Tibial nerve (tissue), 4 donors: ENCODE results near the gene ZBTB16. TPM values are rescaled to one million over a fixed set of nuclear protein-coding genes. Genes with fewer than 3 reads are reported as not detected.

ENCODE experiments used
- DNase-seq, 2 donors: peaks; one replicate each; pipeline ENCODE4 v3.0.0-alpha.2; 2019; ENCODE audit warnings: low spot score in 2 of 2
- H3K27ac ChIP-seq, 4 donors: fragments of 200-600 bp; sonication (generic) in 3 of 4; one replicate each; pipeline ENCODE4 v1.5.1; 2017 to 2019; ENCODE audit warnings: mild to moderate bottlenecking in 1 of 4
- H3K27me3 ChIP-seq, 2 donors: fragments of 200-600 bp; sonication (generic) in 1 of 2; one replicate each; pipeline versions ENCODE4 v1.5.1 to v1.6.0; 2017 to 2019
- H3K36me3 ChIP-seq, 3 donors: fragments of 200-600 bp; sonication (generic); one replicate each; pipeline ENCODE4 v1.5.1; 2018 to 2019
- H3K4me1 ChIP-seq, 4 donors: fragments of 200-600 bp; sonication (generic) in 3 of 4; one replicate each; pipeline ENCODE4 v1.5.1; 2017 to 2019
- H3K4me3 ChIP-seq, 4 donors: fragments of 200-600 bp; sonication (generic) in 3 of 4; one replicate each; pipeline ENCODE4 v1.5.1; 2017 to 2019; ENCODE audit warnings: mild to moderate bottlenecking in 1 of 4, moderate library complexity in 1 of 4
- H3K9me3 ChIP-seq, 4 donors: fragments of 200-600 bp; sonication (generic) in 3 of 4; one replicate each; pipeline ENCODE4 v1.5.1; 2017 to 2019
- CTCF ChIP-seq, 5 experiments: fragments of 200-600 bp in 3 of 5; fragments of 450-650 bp in 2 of 5; sonication (generic) in 3 of 5; IDR thresholded peaks; one replicate each; pipeline ENCODE4 v1.5.1; 2016 to 2019; ENCODE audit warnings: antibody characterized with exemption in 5 of 5, mild to moderate bottlenecking in 3 of 5, moderate library complexity in 2 of 5
- EP300 ChIP-seq, 2 donors: sonication (generic); formaldehyde crosslinking; IDR thresholded peaks; one replicate each; pipeline ENCODE4 v1.6.1; 2017; ENCODE audit warnings: antibody characterized with exemption in 2 of 2, mild to moderate bottlenecking in 1 of 2
- POLR2A ChIP-seq, 2 donors: fragments of 450-650 bp; IDR thresholded peaks; one replicate each; pipeline ENCODE4 v1.6.1; 2017; ENCODE audit warnings: antibody characterized with exemption in 2 of 2, mild to moderate bottlenecking in 2 of 2, moderate library complexity in 2 of 2
- WGBS, 2 donors: methylation state at CpG; one replicate each; pipeline ENCODE4 v1.1.5; 2018; 5-methylcytosine and 5-hydroxymethylcytosine counted together
- total RNA-seq, 4 donors: library from RNA; depleted of rRNA; stranded (reverse); fragments of >200 nt; gene quantifications; one replicate each; pipeline ENCODE4 v1.1.0, GENCODE V29; 2016

The ZBTB16 gene
- total RNA-seq, 4 donors from 2014 or later: 405 to 756 (median 580) TPM

GRCh38 chr11:114209343-114209742 is 149.8 kb downstream of the ZBTB16 start:
- Histone ChIP-seq H3K27me3 (no peaks in the 10 kb centered on the region), H3K4me1 (peaks cover 0 to 43% (median 3%) of the 10 kb centered on the region in 4 donors), H3K9me3 (no peaks in the 10 kb centered on the region), H3K27ac (no peak overlapping the region), H3K36me3 (peaks cover 0 to 83% (median 0%) of the 10 kb centered on the region in 3 donors), H3K4me3 (no peak overlapping the region)
- WGBS, 2 donors: 47 to 63% methylated on average over 2 of the region's 2 CpGs
- no peak for TF ChIP-seq POLR2A (IDR thresholded peaks at IDR 0.05)
- TF ChIP-seq CTCF (IDR thresholded peaks at IDR 0.05): no peak
- TF ChIP-seq EP300 (IDR thresholded peaks at IDR 0.05): no peak
- DNase-seq: no peak

- peaks cover 0 to 43% (median 3%) of the 10 kb centered on the region in 4 donors for H3K4me1 ChIP-seq
- H3K4me3 ChIP-seq: no peak overlapping the region
- no peak overlapping the region for H3K27ac ChIP-seq
- peaks cover 0 to 78% (median 0%) of the 10 kb centered on the region in 3 donors for H3K36me3 ChIP-seq
- no peak for DNase-seq
- no peaks in the 10 kb centered on the region for H3K27me3 ChIP-seq
- TF ChIP-seq EP300 (IDR thresholded peaks at IDR 0.05) (no peak), CTCF (IDR thresholded peaks at IDR 0.05) (no peak)
- H3K9me3 ChIP-seq: no peaks in the 10 kb centered on the region
- 75 to 83% methylated on average over 9 of the region's 9 CpGs for WGBS, 2 donors
Observed at GRCh38 chr11:114209904-114210303, 150.4 kb downstream of the ZBTB16 start.

- Histone ChIP-seq H3K27ac (no peak overlapping the region), H3K4me3 (no peak overlapping the region), H3K9me3 (no peaks in the 10 kb centered on the region), H3K27me3 (no peaks in the 10 kb centered on the region), H3K4me1 (peaks cover 0 to 58% (median 7%) of the 10 kb centered on the region in 4 donors), H3K36me3 (peaks cover 0 to 76% (median 0%) of the 10 kb centered on the region in 3 donors)
- no peak for DNase-seq
- TF ChIP-seq POLR2A (IDR thresholded peaks at IDR 0.05) (no peak), CTCF (IDR thresholded peaks at IDR 0.05) (no peak), EP300 (IDR thresholded peaks at IDR 0.05) (no peak)
- 74 to 81% methylated on average over 20 of the region's 20 CpGs for WGBS, 2 donors
Observed at GRCh38 chr11:114211444-114212121, 152.1 kb downstream of the ZBTB16 start.

- no peak for TF ChIP-seq CTCF (IDR thresholded peaks at IDR 0.05)
- no peak for TF ChIP-seq POLR2A (IDR thresholded peaks at IDR 0.05)
- TF ChIP-seq EP300 (IDR thresholded peaks at IDR 0.05): peak in 1 of 2 donors; percentile 19
- H3K27ac ChIP-seq: no peak overlapping the region
- H3K27me3 ChIP-seq: no peaks in the 10 kb centered on the region
- peaks cover 0 to 68% (median 18%) of the 10 kb centered on the region in 4 donors for H3K4me1 ChIP-seq
- DNase-seq: no peak
- no peaks in the 10 kb centered on the region for H3K9me3 ChIP-seq
- H3K4me3 ChIP-seq: no peak overlapping the region
- H3K36me3 ChIP-seq: peaks cover 0 to 64% (median 0%) of the 10 kb centered on the region in 3 donors
- 94 to 100% methylated on average over 2 of the region's 2 CpGs for WGBS, 2 donors
Observed at GRCh38 chr11:114213622-114214021, 154.1 kb downstream of the ZBTB16 start.

GRCh38 chr11:114215428-114215827 is 155.9 kb downstream of the ZBTB16 start:
- peaks cover 0 to 53% (median 0%) of the 10 kb centered on the region in 3 donors for H3K36me3 ChIP-seq
- no peak overlapping the region for H3K4me3 ChIP-seq
- H3K9me3 ChIP-seq: no peaks in the 10 kb centered on the region
- no peak for DNase-seq
- H3K27me3 ChIP-seq: no peaks in the 10 kb centered on the region
- 85 to 98% methylated on average over 3 of the region's 3 CpGs for WGBS, 2 donors
- no peak overlapping the region for H3K27ac ChIP-seq
- H3K4me1 ChIP-seq: peaks cover 0 to 71% (median 25%) of the 10 kb centered on the region in 4 donors
- TF ChIP-seq EP300 (IDR thresholded peaks at IDR 0.05): no peak
- no peak for TF ChIP-seq POLR2A (IDR thresholded peaks at IDR 0.05)
